Midbrain (tissue), 1 donor: Measurements from ENCODE around the gene TTC12.
"Not testable (repeated sequence)": the region's sequence is repeated elsewhere in the genome, so short reads cannot be mapped to it uniquely, and the experiment has no call there.

Source experiments
- DNase-seq: peaks from one replicate; lab custom pipeline; 2025; lab: John Stamatoyannopoulos, UW

The TTC12 gene

DNA sequence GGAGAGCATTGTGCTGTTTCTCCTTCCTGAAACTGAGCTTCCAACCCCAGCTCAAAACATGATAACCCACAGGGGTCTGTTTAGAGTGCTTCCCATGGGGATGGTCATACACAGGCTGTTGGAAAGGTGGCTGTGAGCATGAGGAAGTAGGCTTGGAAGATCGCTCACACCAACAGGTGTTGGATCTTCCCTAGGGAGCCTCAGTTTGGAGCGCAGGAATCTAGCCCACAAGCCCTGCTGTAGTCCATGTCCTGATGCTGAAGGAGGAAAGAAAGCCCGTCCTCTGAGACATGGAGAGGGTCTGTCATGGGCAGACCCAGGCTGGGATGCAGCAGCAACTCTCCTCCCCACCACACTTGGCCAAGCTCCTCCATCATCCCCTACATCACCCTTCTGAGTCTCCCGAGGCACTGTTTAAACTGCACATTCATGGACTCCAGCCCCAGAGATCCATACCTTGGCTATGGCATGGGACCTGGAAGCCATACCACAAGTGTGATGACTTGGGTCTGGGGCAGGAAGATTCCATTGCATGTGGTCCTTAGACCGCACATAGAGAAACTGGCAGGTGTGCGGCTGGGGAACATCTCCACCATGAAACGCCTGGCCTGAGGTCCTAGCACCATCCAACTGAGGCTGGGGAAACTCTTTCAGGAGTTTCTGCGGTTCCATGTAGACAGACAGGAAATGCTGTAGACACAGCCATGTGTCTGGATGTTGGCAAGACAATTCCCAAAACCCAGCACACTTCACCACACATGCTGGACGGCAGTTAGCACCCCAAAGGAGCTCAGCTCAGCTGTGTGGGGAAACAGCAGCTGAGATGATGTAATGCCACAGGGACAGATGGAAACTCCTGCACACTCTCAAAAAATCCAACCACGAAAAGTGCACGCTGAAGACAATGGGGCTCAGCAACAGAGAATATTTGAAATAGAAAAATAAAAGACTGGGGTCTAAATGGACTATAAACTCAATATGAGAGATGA is 27.6 kb upstream of the TTC12 start:
- DNase-seq = no peak

DNA sequence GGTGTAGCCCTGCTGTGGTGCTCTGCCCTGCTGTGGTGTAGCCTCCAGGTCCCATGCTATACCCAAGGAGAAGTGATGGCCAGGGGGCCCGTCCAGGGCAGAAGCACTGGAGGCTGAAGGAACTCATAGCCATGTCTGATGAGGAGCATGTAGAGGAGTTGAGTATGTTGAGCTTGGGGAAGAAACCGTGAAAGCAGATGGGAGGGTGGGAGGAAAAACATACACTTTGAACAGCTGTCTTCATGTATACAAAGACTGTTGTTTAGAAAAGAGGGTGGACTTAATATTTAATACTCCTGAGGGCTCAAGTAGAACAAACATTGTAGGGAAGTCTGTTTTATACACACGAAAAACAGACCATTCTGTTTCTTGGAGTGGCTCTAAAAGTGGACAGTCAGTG is 26.6 kb upstream of the TTC12 start:
- DNase-seq = no peak

DNA sequence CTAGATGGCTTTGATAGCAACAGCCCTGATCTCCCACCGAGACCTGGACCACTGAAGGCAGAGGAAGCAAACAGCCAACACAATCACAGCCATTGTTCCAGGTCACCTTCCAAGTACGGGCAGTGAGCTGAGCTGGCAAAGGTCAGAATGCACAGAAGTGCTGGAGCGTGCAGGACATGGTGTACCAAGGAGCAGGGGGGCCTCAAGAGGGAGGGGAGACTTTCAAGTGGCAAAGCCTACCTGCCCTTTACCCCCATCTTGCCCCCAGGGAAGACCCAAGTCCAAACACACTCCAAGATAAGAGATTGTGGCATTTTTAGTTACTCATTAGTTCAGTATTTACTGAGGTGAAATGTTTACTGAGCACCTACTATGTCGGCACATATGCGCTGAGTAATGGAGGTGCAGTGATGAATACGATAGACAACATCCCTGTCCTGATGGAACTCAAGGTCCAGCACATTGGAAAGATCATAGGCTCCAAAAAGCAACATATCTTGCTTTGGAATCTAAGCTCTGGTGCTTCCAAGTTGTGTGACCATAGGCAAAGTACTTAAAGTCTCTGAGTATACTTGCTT is 26.0 kb upstream of the TTC12 start:
- no peak for DNase-seq

DNA sequence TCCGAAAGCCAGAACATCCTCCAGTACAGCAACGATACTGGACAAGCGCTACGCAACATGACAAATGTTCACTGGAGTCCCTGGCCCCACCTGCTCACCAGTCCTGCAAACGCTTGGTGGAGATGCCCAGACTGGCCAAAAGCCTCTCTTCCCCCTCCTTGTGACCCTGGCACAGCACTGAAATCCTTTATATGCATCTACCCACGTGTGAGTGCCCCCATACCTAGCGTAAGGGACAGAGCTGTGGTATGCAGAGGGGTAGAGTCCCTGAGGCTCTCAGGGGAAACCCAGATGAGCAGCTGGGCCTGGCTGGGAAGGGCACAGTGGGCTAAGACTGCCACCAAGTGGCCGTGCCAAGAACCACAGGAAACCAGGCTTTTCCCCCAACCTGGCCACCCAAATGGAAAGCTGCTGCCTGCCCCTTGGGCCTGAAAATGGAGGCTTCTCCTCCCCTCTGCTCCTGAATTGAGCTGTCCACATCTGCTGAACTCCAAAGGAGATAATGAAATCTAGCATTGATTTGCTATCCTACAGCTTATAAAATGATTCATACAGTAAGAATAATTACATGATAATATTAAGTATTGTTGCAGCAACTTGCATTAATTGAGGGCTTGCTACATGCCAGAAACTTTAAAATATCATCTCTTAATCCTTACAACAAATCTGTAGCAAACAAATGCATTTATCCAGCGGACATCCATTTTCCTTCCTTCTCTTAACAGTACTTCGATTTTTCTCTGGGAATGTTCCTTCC is 24.8 kb upstream of the TTC12 start:
- peak; percentile 67 for DNase-seq

DNA sequence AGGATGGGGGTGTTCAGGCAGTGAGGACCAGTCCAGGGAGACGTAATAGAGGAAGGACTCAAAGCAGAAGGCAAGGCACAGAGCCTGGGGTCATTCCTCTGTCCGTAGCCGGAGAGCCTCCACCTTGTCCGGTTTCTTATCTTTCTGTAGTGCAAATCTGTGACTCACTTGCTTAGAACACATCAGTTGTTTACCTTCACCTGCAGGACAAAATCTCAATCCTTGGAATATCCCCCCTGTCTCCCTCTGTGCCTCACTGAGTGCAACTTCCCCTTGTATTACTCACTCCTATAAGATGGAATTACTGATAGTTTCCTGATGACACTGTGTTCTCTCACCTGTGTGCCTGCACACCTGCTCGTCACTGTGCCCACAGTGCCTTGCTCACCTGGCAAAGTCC is 20.4 kb upstream of the TTC12 start:
- no peak for DNase-seq

DNA sequence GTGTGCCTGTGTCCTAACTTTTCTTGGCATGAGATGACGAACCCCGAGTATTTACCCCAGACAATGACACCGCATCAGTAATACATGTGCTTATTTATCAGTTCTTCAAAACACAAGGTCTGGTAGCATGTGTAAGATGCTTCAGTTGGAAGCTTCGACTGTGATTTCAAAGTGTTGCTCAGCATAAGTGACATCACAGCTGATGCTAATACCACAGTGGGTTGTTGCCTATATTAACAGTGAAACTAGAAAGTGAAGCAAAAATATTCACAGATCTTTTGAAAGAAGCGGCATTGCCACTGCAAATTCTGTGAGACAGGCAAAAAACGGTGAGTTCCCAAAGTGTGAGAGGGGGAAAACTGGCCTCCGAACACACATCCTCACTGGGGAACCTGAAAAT is 18.4 kb upstream of the TTC12 start:
- DNase-seq = no peak

DNA sequence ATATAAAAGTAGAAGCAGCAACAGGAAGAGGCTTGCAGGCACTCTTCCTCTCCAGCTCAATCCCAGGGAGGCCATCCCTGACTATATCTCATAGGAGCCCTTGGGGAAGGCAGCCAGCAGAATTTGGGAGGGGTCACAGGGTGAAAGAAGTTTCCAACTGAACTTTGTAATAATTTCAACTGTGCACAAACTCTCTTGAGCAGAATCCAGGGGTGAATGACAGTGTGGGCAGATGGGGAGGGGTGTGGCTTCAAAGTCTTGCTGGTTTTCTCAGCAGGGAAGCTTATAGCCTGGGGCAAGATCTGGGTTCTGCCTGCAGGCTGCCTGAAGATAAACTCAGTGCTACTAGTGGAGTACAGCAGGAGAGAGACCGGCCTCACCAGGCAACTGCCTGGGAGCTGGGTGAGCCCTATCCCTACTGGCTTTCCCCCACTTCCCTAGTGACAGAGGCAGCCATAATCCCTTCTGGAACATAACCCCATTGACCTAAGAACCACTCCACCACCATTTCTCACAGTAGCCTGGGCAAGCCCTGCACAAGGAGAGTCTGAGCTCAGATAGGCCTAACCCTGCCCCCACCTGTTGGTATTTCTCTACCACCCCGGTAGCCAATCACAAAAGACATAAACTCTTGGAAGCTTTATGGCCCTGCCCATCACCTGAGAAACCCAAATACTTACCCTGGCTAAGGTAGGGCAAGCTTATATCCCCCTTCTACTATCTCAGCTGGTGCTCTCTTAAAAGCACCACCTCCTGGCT is 17.8 kb upstream of the TTC12 start:
- DNase-seq = no peak

DNA sequence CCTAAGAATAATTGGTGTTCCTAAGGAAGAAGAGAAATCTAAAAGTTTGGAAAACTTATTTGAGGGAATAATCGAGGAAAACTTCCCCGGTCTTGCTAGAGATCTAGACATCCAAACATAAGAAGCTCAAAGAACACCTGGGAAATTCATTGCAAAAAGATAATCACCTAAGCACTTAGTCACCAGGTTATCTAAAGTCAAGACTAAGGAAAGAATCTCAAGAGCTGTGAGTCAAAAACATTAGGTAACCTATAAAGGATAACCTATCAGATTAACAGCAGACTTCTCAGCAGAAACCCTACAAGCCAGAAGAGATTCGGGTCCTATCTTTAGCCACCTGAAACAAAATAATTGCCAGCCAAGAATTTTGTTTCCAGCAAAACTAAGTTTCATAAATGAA is 15.9 kb upstream of the TTC12 start:
- not testable (repeated sequence) for DNase-seq

DNA sequence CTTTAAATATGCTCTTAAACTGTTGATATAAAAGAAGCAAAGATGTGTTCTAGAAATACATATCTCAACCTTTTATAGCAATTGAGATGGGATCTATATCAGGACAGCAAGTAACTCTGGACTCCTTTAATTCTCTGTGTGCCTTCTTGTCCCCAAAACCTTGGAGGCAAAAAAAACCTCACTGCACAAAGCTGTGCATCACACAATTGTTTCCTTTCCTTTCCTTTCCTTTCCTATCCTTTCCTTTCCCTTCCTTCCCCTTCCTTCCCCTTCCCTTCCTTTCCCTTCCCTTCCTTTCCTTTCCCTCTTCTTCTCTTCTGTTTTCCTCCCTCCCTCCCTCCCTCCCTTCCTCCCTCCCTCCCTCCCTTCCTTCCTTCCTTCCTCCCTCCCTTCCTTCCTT is 9.5 kb upstream of the TTC12 start:
- DNase-seq = no peak

DNA sequence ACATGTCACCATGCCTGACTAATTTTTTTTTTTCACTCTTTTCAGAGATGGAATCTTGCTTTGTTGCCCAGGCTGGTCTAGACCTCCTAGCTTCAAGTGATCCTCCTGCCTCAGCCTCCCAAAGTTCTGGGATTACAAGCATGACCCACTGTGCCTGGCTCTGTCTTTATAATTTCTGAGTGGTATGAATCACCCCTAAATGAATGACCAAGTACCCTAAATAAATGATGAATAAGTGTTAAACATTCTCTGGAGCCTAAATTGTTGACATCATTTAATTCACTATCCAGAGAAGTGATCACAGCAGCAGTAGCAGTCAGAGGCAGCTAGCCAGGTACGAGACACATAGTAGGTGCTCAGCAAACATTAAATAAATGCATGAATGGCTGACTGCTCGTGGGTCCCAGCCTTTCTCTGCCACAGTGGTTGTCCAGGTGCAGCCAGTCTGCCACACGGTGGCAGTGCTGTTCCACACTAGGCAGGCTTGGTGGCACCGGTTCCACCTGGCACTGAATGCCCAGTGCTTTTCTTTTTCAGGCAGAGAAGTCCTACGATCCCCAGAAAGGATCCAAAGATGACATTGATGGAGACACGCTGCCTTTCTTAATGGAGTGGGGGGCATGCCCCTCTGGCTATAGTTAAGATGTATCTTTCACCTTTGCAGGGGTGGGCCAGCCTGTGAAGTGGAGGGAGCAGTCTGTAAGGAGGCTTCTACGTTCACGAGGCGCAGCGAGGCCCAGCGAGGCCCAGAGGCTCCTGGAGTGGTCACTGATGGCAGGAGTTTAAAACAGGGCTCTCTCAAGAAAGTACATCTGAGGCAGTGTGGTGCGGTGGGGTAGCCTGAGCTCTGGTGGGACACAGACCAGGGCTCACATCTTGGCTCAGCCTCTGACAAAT is 8.7 kb upstream of the TTC12 start:
- peak; percentile 84 for DNase-seq

DNA sequence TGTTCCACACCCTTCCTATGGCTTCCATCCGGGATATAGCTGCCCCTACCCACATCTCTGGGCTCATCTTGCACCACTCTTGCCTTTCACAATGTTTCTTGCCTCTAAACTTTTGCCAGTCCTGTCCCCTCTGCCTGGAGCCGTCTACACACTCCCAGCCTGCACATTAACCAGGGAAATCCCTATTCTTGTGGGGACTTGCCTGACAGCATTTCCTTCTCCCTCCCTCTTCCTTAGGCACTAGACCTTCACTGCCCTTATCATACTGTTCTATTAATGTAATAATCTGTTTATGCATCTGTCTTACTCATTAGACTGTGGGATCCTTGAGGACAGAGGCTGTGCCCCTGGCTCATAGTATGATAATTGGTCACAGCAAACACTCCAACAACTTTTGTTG is 5.8 kb upstream of the TTC12 start:
- DNase-seq = no peak

DNA sequence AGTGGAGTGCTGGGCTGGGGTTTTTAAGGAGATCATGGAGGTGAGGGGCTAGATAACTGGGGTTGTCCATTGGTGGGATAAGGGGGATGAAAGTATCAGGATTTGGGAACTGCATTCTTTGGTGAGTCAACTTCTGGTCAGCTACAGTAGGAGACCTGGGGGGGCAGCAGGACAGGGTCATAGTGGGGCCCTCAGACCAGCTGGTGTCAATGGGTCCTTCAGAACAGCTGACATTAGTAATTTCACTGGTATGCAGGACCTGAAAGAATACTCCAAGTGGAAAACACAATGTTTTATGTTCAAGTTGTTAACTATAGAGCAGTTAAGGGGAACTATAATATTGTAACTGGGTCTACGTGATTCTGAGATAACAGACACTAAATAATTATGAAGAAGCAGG is 2.8 kb upstream of the TTC12 start:
- no peak for DNase-seq

DNA sequence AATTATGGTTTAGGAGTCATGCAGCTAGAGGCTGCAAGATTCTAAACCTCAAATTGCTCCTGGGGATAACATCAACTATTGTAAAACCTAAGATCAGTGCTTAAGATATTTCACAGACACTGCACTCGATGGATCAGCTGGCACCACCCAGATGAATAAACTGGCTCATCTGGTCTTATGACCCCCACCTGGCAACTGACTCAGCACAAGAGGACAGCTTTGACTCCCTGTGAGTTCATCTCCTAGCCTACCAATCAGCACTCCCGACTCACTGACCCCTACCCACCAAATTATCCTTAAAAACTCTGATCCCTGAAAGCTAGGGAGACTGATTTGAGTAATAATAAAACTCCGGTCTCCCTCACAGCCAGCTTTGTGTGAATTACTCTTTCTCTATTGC is 782 bp upstream of the TTC12 start:
- DNase-seq = no peak

DNA sequence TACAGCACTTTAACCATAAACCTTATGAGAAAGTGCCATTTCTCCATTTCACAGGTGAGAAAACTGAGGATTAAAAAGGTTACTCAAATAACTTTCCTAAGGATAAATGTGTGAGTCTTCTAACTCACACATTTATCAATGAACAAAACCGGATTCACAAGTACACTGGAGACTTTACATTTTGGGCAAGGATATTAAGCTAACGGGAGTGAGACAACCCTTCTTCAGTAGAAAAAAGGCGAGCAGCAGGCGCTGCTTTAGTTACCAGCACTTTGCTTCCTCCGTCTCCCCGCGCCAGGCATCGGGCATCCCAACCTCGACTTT is 356 bp upstream of the TTC12 start:
- no peak for DNase-seq

DNA sequence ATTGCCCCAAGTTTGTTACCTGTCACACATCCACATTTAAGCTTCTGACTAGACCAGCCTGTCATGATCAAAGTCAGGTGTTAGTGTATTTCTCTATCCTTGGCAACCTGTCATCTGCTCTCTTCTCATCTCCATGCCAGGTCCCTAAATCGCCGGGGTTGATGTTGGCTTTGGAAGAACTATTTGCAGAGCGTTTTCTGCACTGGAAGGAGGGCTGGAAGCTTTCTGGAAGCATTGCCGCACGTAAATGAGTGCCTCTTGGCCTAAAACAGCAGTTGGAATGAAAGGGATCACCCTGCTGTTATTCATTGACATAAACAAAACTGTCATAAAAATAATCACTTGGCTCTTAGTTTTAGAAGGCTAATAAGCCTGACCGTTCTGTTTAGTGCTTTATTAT is 1.4 kb downstream of the TTC12 start:
- no peak for DNase-seq

DNA sequence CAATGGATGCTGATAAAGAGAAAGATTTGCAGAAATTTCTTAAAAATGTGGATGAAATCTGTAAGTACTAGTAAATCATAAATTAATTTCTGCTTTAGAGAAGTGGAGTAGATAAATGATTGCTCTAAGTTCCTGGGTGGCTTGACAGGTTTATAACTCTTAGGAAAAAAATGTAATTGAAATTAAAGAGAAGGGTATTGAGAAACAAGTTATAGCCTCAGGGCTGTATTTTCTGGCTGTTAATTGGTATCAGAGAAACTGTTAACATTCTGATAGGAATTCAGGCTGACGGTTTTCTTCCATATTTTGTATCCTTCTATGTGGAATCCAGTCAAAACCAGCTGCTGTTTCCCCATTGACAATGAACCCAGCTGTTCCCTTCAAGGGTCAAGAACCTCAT is 1.9 kb downstream of the TTC12 start:
- DNase-seq = no peak

DNA sequence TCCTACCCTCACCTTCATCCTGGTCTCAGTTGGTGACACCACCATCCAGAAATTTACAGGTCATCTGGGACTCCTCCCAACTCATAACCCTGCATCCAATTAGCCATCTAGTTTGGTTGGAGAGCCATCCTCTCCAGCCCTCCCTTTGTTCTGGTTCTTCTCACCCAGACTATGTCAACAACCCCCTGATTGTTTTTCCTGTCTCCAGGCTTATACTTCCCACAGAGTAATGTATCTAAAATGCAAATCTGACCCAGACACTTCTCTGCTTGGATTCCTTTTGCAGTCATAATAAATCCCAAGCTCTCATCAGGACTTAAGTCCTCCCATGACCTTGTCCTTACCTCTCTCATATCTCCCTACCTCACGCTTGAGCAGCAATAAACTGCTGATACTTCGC is 3.0 kb downstream of the TTC12 start:
- no peak for DNase-seq

DNA sequence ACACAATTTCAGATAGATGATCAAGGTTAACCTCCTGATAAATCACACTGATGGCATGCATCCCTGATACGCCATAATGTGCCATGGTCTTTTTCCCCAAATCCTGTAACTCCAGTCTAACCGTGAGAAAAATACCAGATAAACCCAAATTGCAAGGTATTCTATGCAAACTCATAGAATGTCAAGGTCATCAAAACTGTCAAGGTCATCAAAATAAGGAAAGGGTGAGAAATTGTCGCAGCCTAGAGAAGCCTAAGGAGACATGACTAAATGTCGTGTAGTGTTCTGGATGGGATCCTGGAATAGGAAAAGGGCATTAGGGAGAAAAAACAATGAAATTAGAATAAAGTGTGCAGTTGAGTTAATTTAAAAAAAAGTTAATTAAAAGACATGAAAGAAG is 4.7 kb downstream of the TTC12 start:
- no peak for DNase-seq

DNA sequence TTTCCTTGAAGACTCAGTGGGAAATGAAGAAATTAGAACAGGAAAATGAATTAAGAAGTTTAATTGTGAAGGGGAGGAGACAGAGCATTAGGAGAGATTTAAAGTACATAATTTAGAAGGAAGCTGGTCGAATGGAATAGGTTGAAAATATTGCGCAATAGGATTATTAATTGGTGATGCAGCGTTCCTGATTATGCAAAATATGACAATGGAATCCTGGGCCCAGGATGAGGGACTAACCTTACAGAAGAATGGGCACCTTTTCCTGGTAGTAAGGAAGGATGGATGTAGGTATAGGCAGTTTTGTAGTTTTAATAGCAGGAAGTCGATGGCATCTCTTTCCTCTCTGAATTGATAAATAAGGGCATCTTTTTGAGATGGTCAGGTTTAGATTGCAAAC is 7.8 kb downstream of the TTC12 start:
- DNase-seq = no peak

DNA sequence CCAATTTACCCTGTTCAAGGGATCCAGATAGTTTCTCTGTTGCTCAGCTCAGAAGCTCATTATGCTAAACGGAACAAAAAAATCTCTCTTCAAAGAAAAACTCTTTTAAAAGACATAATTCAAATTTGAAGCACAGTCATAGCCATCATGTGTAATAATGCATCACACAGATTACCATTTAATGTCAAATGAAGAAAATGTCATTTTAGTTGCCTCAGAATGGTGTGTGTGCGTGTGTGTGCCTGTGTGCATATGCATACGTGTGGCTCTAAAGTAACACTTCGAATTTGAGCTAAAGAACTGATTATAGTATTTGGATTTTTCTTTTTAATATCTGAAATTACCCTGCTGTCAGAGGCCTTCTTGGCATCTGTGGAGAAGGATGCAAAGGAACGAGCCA is 9.9 kb downstream of the TTC12 start:
- DNase-seq = no peak

DNA sequence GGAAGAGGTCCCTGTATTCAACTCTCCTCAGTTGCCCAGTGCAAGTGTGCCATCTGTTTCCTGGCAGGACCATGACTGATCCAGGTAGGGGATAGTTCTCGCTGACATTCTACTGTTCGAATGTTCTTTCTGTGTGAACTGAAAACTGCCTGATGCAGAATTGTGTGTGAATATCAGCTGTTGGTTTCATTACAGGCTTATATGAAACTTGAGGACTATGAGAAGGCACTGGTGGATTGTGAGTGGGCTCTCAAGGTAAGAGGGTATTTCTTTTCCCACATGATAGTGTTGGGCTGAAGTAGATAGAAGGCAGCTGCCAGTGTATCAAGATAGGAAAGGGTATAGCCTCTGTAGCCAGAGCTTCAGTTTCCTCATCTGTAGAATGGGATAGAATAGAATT is 15.3 kb downstream of the TTC12 start:
- DNase-seq = no peak
